HCT116 (cell line): ENCODE measurements around the gene FNDC3B. TPM values are rescaled to one million over a fixed set of nuclear protein-coding genes. Genes with fewer than 3 reads are reported as not detected.

ENCODE experiments used
- ATAC-seq: fragments of 200-7000 bp; cut with Tn5 transposase; 2 replicates; pipeline ENCODE4 v1.9.1; 2020; ENCODE audit warnings: mild to moderate bottlenecking, moderate library complexity
- BruUV-seq: library from RNA; stranded (reverse); fragments of 400-500 nt; replicated peaks from 2 replicates; lab custom pipeline; 2021; lab: Mats Ljungman, UMichigan
- CTCF ChIA-PET: fragments of 300-600 bp; sonication (Branson Sonifier 250); formaldehyde crosslinking; loops from one replicate; lab custom pipeline; 2021; ENCODE audit warnings: antibody characterized with exemption; lab: Charles Lee
- POLR2A ChIA-PET: fragments of 300-600, 350-600 bp; sonication (Branson Sonifier 250); formaldehyde crosslinking; loops from one replicate; lab custom pipeline; 2021; ENCODE audit warnings: antibody characterized with exemption; lab: Charles Lee
- RAD21 ChIA-PET, 2 experiments: fragments of 300-600 bp; sonication (Branson Sonifier 250); formaldehyde crosslinking; loops; one replicate each; lab custom pipeline; 2023; ENCODE audit warnings: low total read pairs in 2 of 2; ENCODE audit not compliant: uncharacterized antibody in 2 of 2, unreplicated experiment in 2 of 2, low non-redundant PET in 1 of 2; lab: Charles Lee
- DNase-seq: peaks from one replicate; pipeline ENCODE4 v3.0.0-alpha.2; 2010; ENCODE audit warnings: low read depth, low spot score
- H2AFZ ChIP-seq: fragments of 200-600 bp; shearing (Covaris generic), sonication (generic); 2 replicates; pipeline ENCODE4 v1.6.1; 2017; ENCODE audit warnings: low read depth, mixed run types, mixed read lengths, antibody characterized with exemption, low read length; ENCODE audit not compliant: poor library complexity, severe bottlenecking
- H3K27ac ChIP-seq: 2 replicates; pipeline ENCODE4 v1.5.1; 2012; ENCODE audit warnings: low read depth, low read length
- H3K27me3 ChIP-seq: fragments of 200-600 bp; sonication (generic); 2 replicates; pipeline ENCODE4 v1.6.1; 2016; ENCODE audit warnings: mixed run types, low read length, mixed read lengths; ENCODE audit not compliant: insufficient read depth
- H3K36me3 ChIP-seq, 2 experiments: fragments of 200-500 bp in 1 of 2; fragments of 200-600 bp in 1 of 2; sonication (Bioruptor generic) in 1 of 2; sonication (generic) in 1 of 2; 2 replicates each; pipeline versions ENCODE4 v1.5.1 to v1.6.1; 2014 to 2016; ENCODE audit warnings: low read length in 2 of 2, inconsistent platforms in 1 of 2, mixed read lengths in 1 of 2, mixed run types in 1 of 2; ENCODE audit not compliant: insufficient read depth in 2 of 2, control insufficient read depth in 1 of 2
- H3K4me1 ChIP-seq, 2 experiments: fragments of 200-600 bp in 1 of 2; sonication (generic) in 1 of 2; 2 replicates each; pipeline versions ENCODE4 v1.5.1 to v1.6.1; 2012 to 2017; ENCODE audit warnings: low read length in 2 of 2, inconsistent platforms in 1 of 2, mild to moderate bottlenecking in 1 of 2, mixed read lengths in 1 of 2, mixed run types in 1 of 2, moderate library complexity in 1 of 2; ENCODE audit not compliant: insufficient read depth in 2 of 2, control insufficient read depth in 1 of 2
- H3K4me2 ChIP-seq: fragments of 200-600 bp; sonication (generic); 2 replicates; pipeline ENCODE4 v1.6.1; 2017; ENCODE audit warnings: mixed run types, low read length, mixed read lengths
- H3K4me3 ChIP-seq, 2 experiments: fragments of 200-600 bp in 1 of 2; sonication (generic) in 1 of 2; replicated peaks in 1 of 2; 2 replicates each; pipeline ENCODE4 v1.5.1; 2011 to 2016; ENCODE audit warnings: low read length in 2 of 2, control low read depth in 1 of 2, low read depth in 1 of 2, mild to moderate bottlenecking in 1 of 2, mixed read lengths in 1 of 2, mixed run types in 1 of 2
- H3K79me2 ChIP-seq: fragments of 200-600 bp; sonication (generic); 2 replicates; pipeline ENCODE4 v1.6.1; 2017; ENCODE audit warnings: mild to moderate bottlenecking, mixed run types, low read length, moderate library complexity, mixed read lengths; ENCODE audit not compliant: insufficient read depth
- H3K9ac ChIP-seq: fragments of 200-600 bp; sonication (generic); 2 replicates; pipeline ENCODE4 v1.6.1; 2016; ENCODE audit warnings: low read length, mixed read lengths
- H3K9me2 ChIP-seq: fragments of 200-600 bp; sonication (generic), shearing (Covaris generic); 2 replicates; pipeline ENCODE4 v1.6.1; 2017; ENCODE audit warnings: mixed run types, mild to moderate bottlenecking, moderate library complexity; ENCODE audit not compliant: insufficient read depth
- H3K9me3 ChIP-seq, 2 experiments: fragments of 200-500 bp in 1 of 2; fragments of 200-600 bp in 1 of 2; sonication (Bioruptor generic) in 1 of 2; sonication (generic) in 1 of 2; 2 replicates each; pipeline ENCODE4 v1.6.1; 2014 to 2017; ENCODE audit warnings: low read length in 2 of 2, mixed read lengths in 2 of 2, inconsistent platforms in 1 of 2, low read depth in 1 of 2, mild to moderate bottlenecking in 1 of 2, mixed run types in 1 of 2, moderate library complexity in 1 of 2; ENCODE audit not compliant: control insufficient read depth in 1 of 2, insufficient read depth in 1 of 2
- H4K20me1 ChIP-seq: fragments of 200-600 bp; sonication (generic), shearing (Covaris generic); 2 replicates; pipeline ENCODE4 v1.6.1; 2017; ENCODE audit warnings: mixed run types, mild to moderate bottlenecking, moderate library complexity; ENCODE audit not compliant: insufficient read depth
- ATF3 ChIP-seq: IDR thresholded peaks from 2 replicates; pipeline ENCODE4 v1.6.1; 2012
- CBX3 ChIP-seq: IDR thresholded peaks from 2 replicates; pipeline ENCODE4 v1.6.1; 2012; ENCODE audit warnings: low read depth
- CEBPB ChIP-seq: IDR thresholded peaks from 2 replicates; pipeline ENCODE4 v1.6.1; 2012; ENCODE audit warnings: low read depth
- EGR1 ChIP-seq: IDR thresholded peaks from 2 replicates; pipeline ENCODE4 v1.6.1; 2012; ENCODE audit warnings: low read depth
- ELF1 ChIP-seq: IDR thresholded peaks from 2 replicates; pipeline ENCODE4 v1.6.1; 2012; ENCODE audit warnings: low read depth, borderline replicate concordance
- EZH2 ChIP-seq: fragments of 200-600 bp; sonication (generic); IDR thresholded peaks from 2 replicates; pipeline ENCODE4 v1.6.1; 2017; ENCODE audit warnings: antibody characterized with exemption, mixed run types
- EZH2phosphoT487 ChIP-seq: fragments of 200-600 bp; IDR thresholded peaks from 2 replicates; pipeline ENCODE4 v1.6.1; 2018; ENCODE audit warnings: antibody characterized with exemption, borderline replicate concordance
- FOSL1 ChIP-seq: IDR thresholded peaks from 2 replicates; pipeline ENCODE4 v1.6.1; 2012; ENCODE audit warnings: low read depth
- JUND ChIP-seq: IDR thresholded peaks from 2 replicates; pipeline ENCODE4 v1.6.1; 2012
- MAX ChIP-seq: IDR thresholded peaks from 2 replicates; pipeline ENCODE4 v1.6.1; 2012
- POLR2A ChIP-seq: IDR thresholded peaks from 2 replicates; pipeline ENCODE4 v1.7.0; 2011; ENCODE audit warnings: borderline replicate concordance; ENCODE audit not compliant: insufficient read depth, insufficient read length; ENCODE audit errors: extremely low read depth
- POLR2AphosphoS5 ChIP-seq: IDR thresholded peaks from 2 replicates; pipeline ENCODE4 v1.6.1; 2011; ENCODE audit warnings: mild to moderate bottlenecking, low read depth, low read length, moderate library complexity
- RAD21 ChIP-seq: IDR thresholded peaks from 2 replicates; pipeline ENCODE4 v1.6.1; 2012; ENCODE audit warnings: low read depth, mild to moderate bottlenecking
- SIN3A ChIP-seq: IDR thresholded peaks from 2 replicates; pipeline ENCODE4 v1.6.1; 2012; ENCODE audit warnings: low read depth
- SP1 ChIP-seq: IDR thresholded peaks from 2 replicates; pipeline ENCODE4 v1.6.1; 2012; ENCODE audit warnings: low read depth
- TCF7L2 ChIP-seq: IDR thresholded peaks from 2 replicates; pipeline ENCODE4 v1.7.0; 2011; ENCODE audit warnings: borderline replicate concordance, inconsistent platforms; ENCODE audit not compliant: insufficient read depth, insufficient read length; ENCODE audit errors: extremely low read depth
- YY1 ChIP-seq: IDR thresholded peaks from 2 replicates; pipeline ENCODE4 v1.6.1; 2011; ENCODE audit warnings: low read length, low read depth, moderate library complexity, mild to moderate bottlenecking; ENCODE audit not compliant: insufficient replicate concordance; ENCODE audit errors: extremely low read depth
- ZBTB33 ChIP-seq: IDR thresholded peaks from 2 replicates; pipeline ENCODE4 v1.6.1; 2011; ENCODE audit warnings: mild to moderate bottlenecking, low read length, moderate library complexity; ENCODE audit not compliant: insufficient replicate concordance; ENCODE audit errors: extremely low read depth
- ZFX ChIP-seq: fragments of 450-650 bp; IDR thresholded peaks from 2 replicates; pipeline ENCODE4 v1.6.1; 2017
- intact Hi-C: fragments of 100-400 bp; cut with micrococcal nuclease; formaldehyde crosslinking; loops from 2 replicates; pipeline ENCODE4 v1.10.0; 2022
- total RNA-seq: library from RNA; stranded (reverse); gene quantifications from one replicate; pipeline ENCODE4 v1.2.1, GENCODE V29; 2021; ENCODE audit not compliant: unreplicated experiment

Gene FNDC3B
- total RNA-seq, 1 experiment from 2014 or later = 45.7 TPM

GRCh38 chr3:172228036-172228415 is 188.6 kb downstream of the FNDC3B start:
- no peak overlapping the region for H3K27ac ChIP-seq
- ATAC-seq (no peak), DNase-seq (no peak)
- RAD21 ChIA-PET = no interaction called here
- H3K36me3 ChIP-seq = no peaks in the 10 kb centered on the region
- no peak for TF ChIP-seq EZH2
- no peak for TF ChIP-seq EGR1
- TF ChIP-seq EZH2phosphoT487 = no peak
- no peak for TF ChIP-seq YY1
- no peak for TF ChIP-seq SIN3A
- TF ChIP-seq SP1 = no peak
- no peaks in the 10 kb centered on the region for H3K4me1 ChIP-seq
- no peak overlapping the region for H3K4me2 ChIP-seq
- BruUV-seq = no TSS peak
- POLR2A ChIA-PET = no interaction called here
- no peak overlapping the region for H3K4me3 ChIP-seq
- no peaks in the 10 kb centered on the region for H3K27me3 ChIP-seq
- H4K20me1 ChIP-seq = no peaks in the 10 kb centered on the region
- no peaks in the 10 kb centered on the region for H3K9me3 ChIP-seq
- intact Hi-C loops = no loop called here
- CTCF ChIA-PET = no interaction called here
- H3K9ac ChIP-seq = no peak overlapping the region
- H3K9me2 ChIP-seq = no peaks in the 10 kb centered on the region
- no peak overlapping the region for H2AFZ ChIP-seq
- H3K79me2 ChIP-seq = peaks cover 11% of the 10 kb centered on the region; the same call in 1 of the 2 replicates

GRCh38 chr3:172229462-172229861 is 190.1 kb downstream of the FNDC3B start:
- Histone ChIP-seq H3K27me3 (no peaks in the 10 kb centered on the region), H2AFZ (no peak overlapping the region), H3K27ac (no peak overlapping the region), H3K4me2 (no peak overlapping the region), H3K9me2 (no peaks in the 10 kb centered on the region), H4K20me1 (no peaks in the 10 kb centered on the region), H3K9ac (no peak overlapping the region)
- no peak for DNase-seq
- no TSS peak for BruUV-seq
- no peak for ATAC-seq
- RAD21 ChIA-PET = no interaction called here
- TF ChIP-seq POLR2A (no peak), TCF7L2 (no peak), ZBTB33 (no peak), MAX (no peak), CBX3 (no peak), POLR2AphosphoS5 (no peak), ELF1 (no peak), EGR1 (no peak), JUND (no peak), SIN3A (no peak), ATF3 (no peak), RAD21 (no peak), CEBPB (no peak), ZFX (no peak), YY1 (no peak), FOSL1 (no peak), SP1 (no peak)
- TF ChIP-seq, all 23 proteins: peak for 0
- POLR2A ChIA-PET = no interaction called here
- no peaks in the 10 kb centered on the region for H3K4me1 ChIP-seq
- no peaks in the 10 kb centered on the region for H3K36me3 ChIP-seq
- H3K9me3 ChIP-seq = no peaks in the 10 kb centered on the region
- intact Hi-C loops = no loop called here
- peaks cover 6% of the 10 kb centered on the region; the same call in 1 of the 2 replicates for H3K79me2 ChIP-seq
- CTCF ChIA-PET = no interaction called here
- H3K4me3 ChIP-seq = no peak overlapping the region
